LNCaP clone FGC (cell line): ENCODE results near the gene SNX9.
A peak's percentile ranks its signal among the peaks of the same experiment; 100 is the strongest.

Experiments used
- DNase-seq: peaks from one replicate; pipeline ENCODE4 v3.0.0-alpha.2; 2011; ENCODE audit warnings: low read depth
- H3K4me3 ChIP-seq: 2 replicates; pipeline ENCODE4 v1.5.1; 2011; ENCODE audit warnings: mild to moderate bottlenecking, low read depth, low read length, control low read depth
- TF ChIP-seq, protein P1 (sequence below): IDR thresholded peaks from 2 replicates; pipeline ENCODE4 v1.5.1; 2012; ENCODE audit warnings: mild to moderate bottlenecking; ENCODE audit not compliant: control insufficient read depth, insufficient read depth; ENCODE audit errors: extremely low read depth

Gene SNX9

DNA sequence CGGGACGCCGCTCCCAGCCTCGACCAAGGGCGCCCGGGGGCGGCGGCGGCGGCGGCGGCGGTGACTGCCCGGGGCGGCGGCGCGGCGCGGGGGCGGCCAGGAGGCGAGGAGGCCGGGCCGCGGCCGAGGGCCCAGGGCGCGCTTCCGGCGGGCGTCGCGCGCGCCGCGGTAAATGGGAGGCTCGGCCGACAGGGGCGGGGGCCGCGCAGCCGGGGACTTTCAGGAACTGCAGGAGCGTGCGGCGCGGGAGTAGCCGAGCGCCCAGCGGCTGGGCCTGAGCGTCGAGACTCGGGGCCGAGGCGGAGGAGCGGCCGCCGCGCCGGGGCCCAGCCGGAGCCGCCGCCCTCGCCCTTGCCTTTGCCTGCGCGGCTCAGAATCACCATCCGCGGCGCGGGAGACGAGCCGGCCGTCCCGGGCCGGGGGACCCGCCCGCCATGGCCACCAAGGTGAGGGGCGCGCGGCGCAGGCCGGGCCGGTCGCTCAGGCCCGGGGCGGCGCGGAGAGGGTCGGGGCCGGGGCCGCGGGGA is at the start of gene SNX9:
Gene SNX9 (plus strand): TSS at position 246 of the 527 bp plus-strand sequence. CDS start 189 bp downstream, at position 435.
- TF ChIP-seq, protein P1, sequence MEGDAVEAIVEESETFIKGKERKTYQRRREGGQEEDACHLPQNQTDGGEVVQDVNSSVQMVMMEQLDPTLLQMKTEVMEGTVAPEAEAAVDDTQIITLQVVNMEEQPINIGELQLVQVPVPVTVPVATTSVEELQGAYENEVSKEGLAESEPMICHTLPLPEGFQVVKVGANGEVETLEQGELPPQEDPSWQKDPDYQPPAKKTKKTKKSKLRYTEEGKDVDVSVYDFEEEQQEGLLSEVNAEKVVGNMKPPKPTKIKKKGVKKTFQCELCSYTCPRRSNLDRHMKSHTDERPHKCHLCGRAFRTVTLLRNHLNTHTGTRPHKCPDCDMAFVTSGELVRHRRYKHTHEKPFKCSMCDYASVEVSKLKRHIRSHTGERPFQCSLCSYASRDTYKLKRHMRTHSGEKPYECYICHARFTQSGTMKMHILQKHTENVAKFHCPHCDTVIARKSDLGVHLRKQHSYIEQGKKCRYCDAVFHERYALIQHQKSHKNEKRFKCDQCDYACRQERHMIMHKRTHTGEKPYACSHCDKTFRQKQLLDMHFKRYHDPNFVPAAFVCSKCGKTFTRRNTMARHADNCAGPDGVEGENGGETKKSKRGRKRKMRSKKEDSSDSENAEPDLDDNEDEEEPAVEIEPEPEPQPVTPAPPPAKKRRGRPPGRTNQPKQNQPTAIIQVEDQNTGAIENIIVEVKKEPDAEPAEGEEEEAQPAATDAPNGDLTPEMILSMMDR = no peak
- peak; percentile 14 for DNase-seq
- H3K4me3 ChIP-seq = peak within 1 kb of the TSS; percentile 83

DNA sequence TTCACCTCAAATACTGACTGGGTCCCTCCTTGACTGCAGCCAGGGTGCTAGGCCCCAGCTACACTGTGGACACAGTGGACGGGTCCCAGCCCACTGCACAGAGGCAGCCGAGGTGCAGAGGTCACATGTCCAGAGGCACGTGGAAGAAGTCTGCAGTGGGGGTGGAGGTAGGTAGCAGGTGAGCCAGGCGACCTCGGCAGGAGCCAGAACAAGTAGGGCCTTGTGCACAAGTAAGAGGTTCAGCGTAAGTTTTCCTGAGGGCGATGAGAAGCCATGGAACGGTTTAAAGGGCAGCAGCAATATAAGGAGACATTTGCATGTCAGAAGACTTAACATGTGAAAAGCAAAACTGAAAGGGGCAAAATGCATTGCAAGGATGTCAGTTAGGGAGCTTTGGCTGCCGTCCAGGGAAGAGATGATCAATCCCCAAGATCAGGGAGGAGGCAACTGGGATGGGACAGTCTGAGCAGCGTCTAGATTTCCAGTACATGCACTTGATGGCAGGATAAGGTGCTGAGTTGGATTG is 49.7 kb upstream of the SNX9 start:
- no peak overlapping the region for H3K4me3 ChIP-seq
- TF ChIP-seq, protein P1 = no peak
- DNase-seq = no peak

DNA sequence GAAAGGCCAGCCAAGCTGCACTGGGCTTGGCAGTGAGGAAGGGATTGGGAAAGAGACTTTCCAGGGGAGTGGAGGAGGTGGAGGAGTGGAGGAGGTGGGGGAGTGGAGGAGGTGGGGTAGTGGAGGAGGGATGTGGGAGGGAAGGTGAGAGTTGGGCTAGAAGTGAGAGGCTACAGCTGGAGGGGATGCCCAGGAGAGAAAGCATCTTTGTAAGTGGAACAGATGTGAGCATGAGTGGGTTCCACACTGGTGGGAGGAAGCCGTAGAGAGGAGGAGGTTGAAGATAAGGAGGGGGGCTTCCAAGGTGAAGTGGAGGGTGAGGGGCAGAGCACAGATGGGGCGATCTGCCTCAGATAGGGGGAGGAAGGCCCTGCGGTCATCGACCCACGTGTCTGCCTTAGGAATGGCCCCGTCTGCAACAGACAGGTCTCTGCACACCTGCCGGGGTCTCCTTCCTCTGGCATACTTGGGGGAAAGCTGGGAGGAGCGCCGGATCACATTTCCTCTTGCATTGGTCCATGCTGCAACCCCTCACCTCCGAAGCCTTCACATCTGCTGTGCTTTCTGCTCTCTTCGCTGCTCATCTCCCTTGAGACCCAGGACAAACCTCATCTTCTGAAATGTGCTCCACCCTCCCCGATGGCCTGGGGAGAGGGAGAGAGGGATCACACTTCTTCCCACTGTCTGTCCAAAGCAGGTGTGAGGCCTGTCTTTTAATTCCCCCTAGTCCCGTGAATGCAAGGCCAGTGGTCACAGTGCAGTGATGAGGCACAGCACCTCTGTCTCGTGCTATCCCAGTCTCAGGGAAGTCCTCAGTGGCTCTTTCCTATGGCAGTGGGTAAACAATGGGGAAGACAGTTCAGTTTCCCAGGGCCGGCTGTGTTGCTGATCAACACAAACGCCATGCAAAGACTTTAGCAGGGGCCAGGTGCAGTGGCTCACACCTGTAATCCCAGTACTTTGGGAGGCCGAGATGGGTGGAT is 48.6 kb upstream of the SNX9 start:
- DNase-seq = no peak
- no peak overlapping the region for H3K4me3 ChIP-seq
- TF ChIP-seq, protein P1 = no peak

DNA sequence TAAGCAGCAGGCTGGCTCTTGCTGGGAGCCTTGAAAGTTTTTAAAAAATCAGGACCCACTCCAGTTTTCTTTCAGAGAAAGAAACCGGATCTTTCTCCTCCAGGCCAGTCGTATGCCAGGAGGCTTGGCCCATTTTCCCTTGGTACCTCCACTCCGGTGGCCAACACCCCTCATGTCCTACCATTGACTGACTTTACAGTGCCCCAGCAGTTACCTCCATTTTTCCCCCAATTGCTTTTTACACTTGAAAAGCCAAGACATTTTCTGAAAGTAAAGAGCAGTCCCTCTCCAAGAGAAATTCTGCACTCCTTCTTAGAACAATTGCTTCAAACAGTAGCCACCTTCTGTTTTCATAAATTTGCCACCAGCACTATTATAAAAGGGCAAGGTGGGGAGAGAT is 47.7 kb upstream of the SNX9 start:
- TF ChIP-seq, protein P1 = no peak
- DNase-seq = no peak
- no peak overlapping the region for H3K4me3 ChIP-seq

DNA sequence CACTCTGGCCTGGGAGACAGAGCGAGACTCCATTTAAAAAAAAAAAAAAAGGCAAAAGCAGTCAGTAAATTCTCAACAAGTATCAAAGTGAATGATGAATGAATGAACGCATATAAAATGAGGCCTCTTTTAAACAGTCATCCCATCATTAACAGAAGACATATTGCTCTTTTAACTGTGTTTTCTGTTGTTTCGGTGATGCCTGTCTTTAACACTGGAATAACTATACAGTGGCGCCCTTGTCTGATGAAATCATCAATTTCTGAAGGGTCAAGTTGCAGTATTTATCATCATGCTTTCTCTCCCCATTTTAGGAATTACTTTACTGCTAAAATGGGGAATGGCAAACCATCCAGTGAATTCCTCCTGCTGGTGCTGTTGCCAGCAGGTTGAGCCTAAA is 45.7 kb upstream of the SNX9 start:
- no peak overlapping the region for H3K4me3 ChIP-seq
- no peak for DNase-seq
- TF ChIP-seq, protein P1 = no peak

DNA sequence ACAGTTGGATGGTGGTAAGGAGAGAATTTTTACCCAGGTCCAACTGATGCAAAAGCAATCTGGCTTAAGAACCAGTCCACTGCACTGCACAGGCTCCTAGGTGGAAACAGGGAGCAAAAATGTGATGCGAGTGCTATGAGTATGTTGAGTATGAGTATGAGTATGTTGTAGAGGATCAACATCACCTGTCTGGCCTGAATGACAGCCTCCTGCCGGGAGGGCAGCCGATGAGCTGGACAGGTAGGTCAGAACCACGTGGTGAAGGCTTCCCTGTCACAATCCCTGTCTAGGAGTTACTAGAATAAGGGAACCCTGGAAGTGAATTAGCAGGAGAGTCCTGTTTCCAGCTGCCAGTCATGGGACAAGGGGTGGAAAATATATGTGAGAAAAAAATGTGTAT is 44.3 kb upstream of the SNX9 start:
- no peak for DNase-seq
- H3K4me3 ChIP-seq = no peak overlapping the region
- TF ChIP-seq, protein P1 = no peak
